Measurements from ENCODE around the gene FRMD3. TPM values are rescaled to one million over a fixed set of nuclear protein-coding genes. Genes with fewer than 3 reads are reported as not detected.

FRMD3 gene
- total and polyA plus RNA-seq, 4 donors: 0.16 to 0.75 (median 0.48) TPM

- no peak for TF ChIP-seq CTCF (IDR thresholded peaks at IDR 0.05; ENCODE audit: low read depth, low read length, missing input control)
These were observed 195.5 kb downstream of the FRMD3 start (continued) for GRCh38 chr9:83342731-83343130.

- DNase-seq (ENCODE audit: low spot score): no peak
- TF ChIP-seq REST (IDR thresholded peaks at IDR 0.05) (no peak), CTCF (IDR thresholded peaks at IDR 0.05; ENCODE audit: low read depth, low read length, missing input control) (no peak), FOXA1 (IDR thresholded peaks at IDR 0.05) (no peak), TAF1 (conservative IDR thresholded peaks at IDR 0.05) (no peak), YY1 (IDR thresholded peaks at IDR 0.05) (no peak), ATF3 (IDR thresholded peaks at IDR 0.05) (no peak), SP1 (IDR thresholded peaks at IDR 0.05) (no peak), NR2F2 (IDR thresholded peaks at IDR 0.05) (no peak)
- Histone ChIP-seq H3K4me3 (ENCODE audit: low read depth in 1 of 3, low read length in 3 of 3) (no peak overlapping the region), H3K36me3 (ENCODE audit: control insufficient read depth in 4 of 4, insufficient read depth in 3 of 4, low read depth in 1 of 4, low read length in 3 of 4) (no peaks in the 10 kb centered on the region), H3K9ac (ENCODE audit: low read depth in 1 of 2, low read length in 2 of 2) (no peak overlapping the region), H3K4me1 (ENCODE audit: control insufficient read depth in 4 of 4, insufficient read depth in 4 of 4, low read length in 3 of 4) (no peaks in the 10 kb centered on the region), H3K27me3 (ENCODE audit: control insufficient read depth in 4 of 4, insufficient read depth in 4 of 4, low read length in 3 of 4) (no peaks in the 10 kb centered on the region), H3K27ac (ENCODE audit: low read depth in 1 of 2, low read length in 2 of 2) (no peak overlapping the region), H3K9me3 (ENCODE audit: control insufficient read depth in 4 of 4, low read length in 3 of 4) (no peaks in the 10 kb centered on the region)
- WGBS: 94% methylated on average over 3 of the region's 3 CpGs
These were observed 196.2 kb downstream of the FRMD3 start for GRCh38 chr9:83342006-83342405.

GRCh38 chr9:83340451-83340850 is 197.8 kb downstream of the FRMD3 start:
- Histone ChIP-seq H3K4me3 (ENCODE audit: low read depth in 1 of 3, low read length in 3 of 3) (no peak overlapping the region), H3K27ac (ENCODE audit: low read depth in 1 of 2, low read length in 2 of 2) (no peak overlapping the region), H3K27me3 (ENCODE audit: control insufficient read depth in 4 of 4, insufficient read depth in 4 of 4, low read length in 3 of 4) (no peaks in the 10 kb centered on the region), H3K9me3 (ENCODE audit: control insufficient read depth in 4 of 4, low read length in 3 of 4) (no peaks in the 10 kb centered on the region), H3K36me3 (ENCODE audit: control insufficient read depth in 4 of 4, insufficient read depth in 3 of 4, low read depth in 1 of 4, low read length in 3 of 4) (no peaks in the 10 kb centered on the region), H3K4me1 (ENCODE audit: control insufficient read depth in 4 of 4, insufficient read depth in 4 of 4, low read length in 3 of 4) (no peaks in the 10 kb centered on the region), H3K9ac (ENCODE audit: low read depth in 1 of 2, low read length in 2 of 2) (no peak overlapping the region)
- no peak for DNase-seq (ENCODE audit: low spot score)
- 74% methylated on average over 3 of the region's 3 CpGs for WGBS
- TF ChIP-seq TAF1 (conservative IDR thresholded peaks at IDR 0.05) (no peak), CTCF (IDR thresholded peaks at IDR 0.05; ENCODE audit: low read depth, low read length, missing input control) (no peak), RAD21 (IDR thresholded peaks at IDR 0.05) (no peak), JUND (IDR thresholded peaks at IDR 0.05) (no peak), FOXA1 (IDR thresholded peaks at IDR 0.05) (no peak), NR2F2 (IDR thresholded peaks at IDR 0.05) (no peak), SP1 (IDR thresholded peaks at IDR 0.05) (no peak), MAX (IDR thresholded peaks at IDR 0.05) (no peak), YY1 (IDR thresholded peaks at IDR 0.05) (no peak), GABPA (IDR thresholded peaks at IDR 0.05 in 1 of 2, conservative IDR thresholded peaks at IDR 0.05 in 1 of 2) (no peak), ATF3 (IDR thresholded peaks at IDR 0.05) (no peak), EGR1 (IDR thresholded peaks at IDR 0.05; ENCODE audit: low read depth in 2 of 2) (no peak), FOXA2 (IDR thresholded peaks at IDR 0.05) (no peak), ZBTB33 (IDR thresholded peaks at IDR 0.05) (no peak), RXRA (IDR thresholded peaks at IDR 0.05) (no peak), HNF4A (conservative IDR thresholded peaks at IDR 0.05) (no peak)
